Colonic mucosa (tissue), 4 donors: ENCODE data around the gene CADPS2. TPM values are rescaled to one million over a fixed set of nuclear protein-coding genes. Genes with fewer than 3 reads are reported as not detected.

ENCODE experiments used
- DNase-seq: peaks from one replicate; pipeline ENCODE4 v3.0.0-alpha.2; 2020
- H3K27ac ChIP-seq: fragments of 200-600 bp; one replicate; pipeline ENCODE4 v1.8.0; 2021
- H3K27me3 ChIP-seq: fragments of 200-600 bp; one replicate; pipeline ENCODE4 v1.8.0; 2021
- H3K36me3 ChIP-seq: fragments of 200-600 bp; one replicate; pipeline ENCODE4 v1.8.0; 2021
- H3K4me1 ChIP-seq: fragments of 200-600 bp; one replicate; pipeline ENCODE4 v1.8.0; 2021; ENCODE audit warnings: mild to moderate bottlenecking
- H3K4me3 ChIP-seq: fragments of 200-600 bp; one replicate; pipeline ENCODE4 v1.8.0; 2021
- H3K9ac ChIP-seq, 2 donors: one replicate each; pipeline ENCODE4 v1.7.0; 2013; ENCODE audit warnings: control low read depth in 2 of 2, low read depth in 2 of 2, low read length in 2 of 2
- H3K9me3 ChIP-seq: fragments of 200-600 bp; one replicate; pipeline ENCODE4 v1.8.0; 2021
- intact Hi-C: fragments of 100-400 bp; cut with DNase I; formaldehyde crosslinking; loops from one replicate; pipeline ENCODE4 v1.14.1; 2022
- total RNA-seq, 2 donors: library from RNA; stranded (reverse); fragmentation: NEBNext Ultra II Directional in 1 of 2; extraction: Animal tissue kit (Norgen Biotek cat#: 25700) in 1 of 2; gene quantifications; one replicate each; pipeline ENCODE4 v1.2.1, GENCODE V29; 2021
- TF ChIP-seq, protein P1 (sequence below): fragments of 200-600 bp; IDR thresholded peaks from one replicate; pipeline ENCODE4 v1.8.0; 2022; ENCODE audit warnings: antibody characterized with exemption, mild to moderate bottlenecking
- donor health status: healthy.
- donor health status: DM: no; HTN: no; CAD: no.
- donor health status: DM: no; HTN: no; CAD: no.

Gene CADPS2
- total RNA-seq, 2 donors from 2014 or later, result 13.6 to 15.2 TPM

- no peak for DNase-seq
- intact Hi-C loops, result no loop called here
- H3K27ac ChIP-seq, result no peak overlapping the region
- no peaks in the 10 kb centered on the region for H3K27me3 ChIP-seq
- TF ChIP-seq, protein P1, sequence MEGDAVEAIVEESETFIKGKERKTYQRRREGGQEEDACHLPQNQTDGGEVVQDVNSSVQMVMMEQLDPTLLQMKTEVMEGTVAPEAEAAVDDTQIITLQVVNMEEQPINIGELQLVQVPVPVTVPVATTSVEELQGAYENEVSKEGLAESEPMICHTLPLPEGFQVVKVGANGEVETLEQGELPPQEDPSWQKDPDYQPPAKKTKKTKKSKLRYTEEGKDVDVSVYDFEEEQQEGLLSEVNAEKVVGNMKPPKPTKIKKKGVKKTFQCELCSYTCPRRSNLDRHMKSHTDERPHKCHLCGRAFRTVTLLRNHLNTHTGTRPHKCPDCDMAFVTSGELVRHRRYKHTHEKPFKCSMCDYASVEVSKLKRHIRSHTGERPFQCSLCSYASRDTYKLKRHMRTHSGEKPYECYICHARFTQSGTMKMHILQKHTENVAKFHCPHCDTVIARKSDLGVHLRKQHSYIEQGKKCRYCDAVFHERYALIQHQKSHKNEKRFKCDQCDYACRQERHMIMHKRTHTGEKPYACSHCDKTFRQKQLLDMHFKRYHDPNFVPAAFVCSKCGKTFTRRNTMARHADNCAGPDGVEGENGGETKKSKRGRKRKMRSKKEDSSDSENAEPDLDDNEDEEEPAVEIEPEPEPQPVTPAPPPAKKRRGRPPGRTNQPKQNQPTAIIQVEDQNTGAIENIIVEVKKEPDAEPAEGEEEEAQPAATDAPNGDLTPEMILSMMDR, result no peak
- H3K4me3 ChIP-seq, result no peak overlapping the region
- no peaks in the 10 kb centered on the region for H3K36me3 ChIP-seq
- no peaks in the 10 kb centered on the region for H3K4me1 ChIP-seq
- H3K9me3 ChIP-seq, result no peaks in the 10 kb centered on the region
- no peak overlapping the region for H3K9ac ChIP-seq
Observed at GRCh38 chr7:122518488-122518887, 367.8 kb downstream of the CADPS2 start.

- no peak overlapping the region for H3K9ac ChIP-seq
- TF ChIP-seq, protein P1, result no peak
- no peak for DNase-seq
- no peaks in the 10 kb centered on the region for H3K9me3 ChIP-seq
- no peak overlapping the region for H3K27ac ChIP-seq
- no peaks in the 10 kb centered on the region for H3K27me3 ChIP-seq
- no peak overlapping the region for H3K4me3 ChIP-seq
- intact Hi-C loops, result no loop called here
- no peaks in the 10 kb centered on the region for H3K4me1 ChIP-seq
- no peaks in the 10 kb centered on the region for H3K36me3 ChIP-seq
Observed at GRCh38 chr7:122517576-122517975, 368.7 kb downstream of the CADPS2 start.

- DNase-seq, result no peak
- Histone ChIP-seq H3K27me3 (no peaks in the 10 kb centered on the region), H3K4me1 (no peaks in the 10 kb centered on the region), H3K9me3 (no peaks in the 10 kb centered on the region), H3K9ac (no peak overlapping the region), H3K36me3 (no peaks in the 10 kb centered on the region), H3K4me3 (no peak overlapping the region), H3K27ac (no peak overlapping the region)
- TF ChIP-seq, protein P1, result no peak
- intact Hi-C loops, result no loop called here
Observed at GRCh38 chr7:122515404-122515803, 370.9 kb downstream of the CADPS2 start.

- H3K4me3 ChIP-seq, result no peak overlapping the region
- no peaks in the 10 kb centered on the region for H3K9me3 ChIP-seq
- no peak overlapping the region for H3K27ac ChIP-seq
- intact Hi-C loops, result no loop called here
- no peak overlapping the region for H3K9ac ChIP-seq
- TF ChIP-seq, protein P1, result no peak
- no peak for DNase-seq
- H3K36me3 ChIP-seq, result no peaks in the 10 kb centered on the region
- H3K27me3 ChIP-seq, result no peaks in the 10 kb centered on the region
- H3K4me1 ChIP-seq, result no peaks in the 10 kb centered on the region
Observed at GRCh38 chr7:122511268-122511667, 375.0 kb downstream of the CADPS2 start.

GRCh38 chr7:122507591-122507990 is 378.7 kb downstream of the CADPS2 start:
- Histone ChIP-seq H3K27me3 (no peaks in the 10 kb centered on the region), H3K9me3 (no peaks in the 10 kb centered on the region), H3K27ac (no peak overlapping the region), H3K4me3 (no peak overlapping the region), H3K9ac (no peak overlapping the region), H3K36me3 (no peaks in the 10 kb centered on the region), H3K4me1 (no peaks in the 10 kb centered on the region)
- intact Hi-C loops, result no loop called here
- TF ChIP-seq, protein P1, result no peak
- no peak for DNase-seq

DNA sequence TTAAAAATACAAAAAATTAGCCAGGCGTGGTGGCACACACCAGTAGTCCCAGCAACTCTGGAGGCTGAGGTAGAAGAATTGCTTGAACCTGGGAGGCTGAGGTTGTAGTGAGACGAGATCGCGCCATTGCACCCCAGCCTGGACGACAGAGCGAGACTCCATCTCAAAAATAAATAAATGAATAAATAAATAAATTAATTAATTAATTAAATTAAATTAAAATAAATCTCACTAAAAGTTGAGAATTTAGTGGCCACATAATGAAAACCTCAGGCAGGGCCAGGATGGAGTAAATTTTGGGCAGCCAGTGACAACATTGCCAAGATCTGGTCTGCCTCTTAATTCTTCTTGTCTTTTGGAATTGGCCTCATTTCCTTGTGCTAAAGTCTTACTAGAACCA is 394.3 kb downstream of the CADPS2 start:
- no peak overlapping the region for H3K4me3 ChIP-seq
- intact Hi-C loops, result no loop called here
- H3K9ac ChIP-seq, result no peak overlapping the region
- no peaks in the 10 kb centered on the region for H3K4me1 ChIP-seq
- H3K27me3 ChIP-seq, result no peaks in the 10 kb centered on the region
- no peak for DNase-seq
- H3K27ac ChIP-seq, result no peak overlapping the region
- no peaks in the 10 kb centered on the region for H3K36me3 ChIP-seq
- H3K9me3 ChIP-seq, result no peaks in the 10 kb centered on the region
- TF ChIP-seq, protein P1, result no peak
